SIG-M5 treated with dmso at 0.1 percent for 504 hours (cell line): ENCODE measurements around the gene GPT2.

Source experiments
- DNase-seq: peaks from one replicate; lab custom pipeline; 2025; ENCODE audit not compliant: unreplicated experiment; lab: John Stamatoyannopoulos, UW

Gene GPT2

GRCh38 chr16:46895399-46896313 is 11.5 kb downstream of the GPT2 start:
- DNase-seq, result no peak

- DNase-seq, result no peak
Measured at GRCh38 chr16:46896314-46896968, 12.3 kb downstream of the GPT2 start.

GRCh38 chr16:46897471-46897870 is 13.3 kb downstream of the GPT2 start:
- no peak for DNase-seq

- DNase-seq, result no peak
Measured at GRCh38 chr16:46898006-46898405, 13.8 kb downstream of the GPT2 start.

GRCh38 chr16:46899443-46900143 is 15.4 kb downstream of the GPT2 start:
- no peak for DNase-seq

GRCh38 chr16:46900455-46901235 is 16.5 kb downstream of the GPT2 start:
- DNase-seq, result no peak

GRCh38 chr16:46901709-46902108 is 17.5 kb downstream of the GPT2 start:
- DNase-seq, result no peak

- DNase-seq, result no peak
Measured at GRCh38 chr16:46903255-46903905, 19.2 kb downstream of the GPT2 start.

- no peak for DNase-seq
Measured at GRCh38 chr16:46904471-46904870, 20.3 kb downstream of the GPT2 start.

- DNase-seq, result no peak
Measured at GRCh38 chr16:46906360-46907060, 22.3 kb downstream of the GPT2 start.

GRCh38 chr16:46907061-46907774 is 23.1 kb downstream of the GPT2 start:
- DNase-seq, result no peak

GRCh38 chr16:46908540-46909372 is 24.6 kb downstream of the GPT2 start:
- no peak for DNase-seq

GRCh38 chr16:46911038-46911437 is 26.9 kb downstream of the GPT2 start:
- DNase-seq, result no peak

- no peak for DNase-seq
Measured at GRCh38 chr16:46911650-46912049, 27.5 kb downstream of the GPT2 start.

- DNase-seq, result no peak
Measured at GRCh38 chr16:46914556-46915201, 30.5 kb downstream of the GPT2 start.

GRCh38 chr16:46915483-46916025 is 31.4 kb downstream of the GPT2 start:
- DNase-seq, result no peak

- DNase-seq, result no peak
Measured at GRCh38 chr16:46916980-46917379, 32.8 kb downstream of the GPT2 start.

- no peak for DNase-seq
Measured at GRCh38 chr16:46918400-46918799, 34.2 kb downstream of the GPT2 start.
